HG03565 (cell line): Measurements from ENCODE around the gene PTGIR.

ENCODE experiments used
- ATAC-seq: cut with Tn5 transposase; IDR thresholded peaks from one replicate; pipeline ENCODE4 v1.9.1; 2021; ENCODE audit warnings: mild to moderate bottlenecking, moderate library complexity; ENCODE audit not compliant: unreplicated experiment

PTGIR gene, protein sequence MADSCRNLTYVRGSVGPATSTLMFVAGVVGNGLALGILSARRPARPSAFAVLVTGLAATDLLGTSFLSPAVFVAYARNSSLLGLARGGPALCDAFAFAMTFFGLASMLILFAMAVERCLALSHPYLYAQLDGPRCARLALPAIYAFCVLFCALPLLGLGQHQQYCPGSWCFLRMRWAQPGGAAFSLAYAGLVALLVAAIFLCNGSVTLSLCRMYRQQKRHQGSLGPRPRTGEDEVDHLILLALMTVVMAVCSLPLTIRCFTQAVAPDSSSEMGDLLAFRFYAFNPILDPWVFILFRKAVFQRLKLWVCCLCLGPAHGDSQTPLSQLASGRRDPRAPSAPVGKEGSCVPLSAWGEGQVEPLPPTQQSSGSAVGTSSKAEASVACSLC

DNA sequence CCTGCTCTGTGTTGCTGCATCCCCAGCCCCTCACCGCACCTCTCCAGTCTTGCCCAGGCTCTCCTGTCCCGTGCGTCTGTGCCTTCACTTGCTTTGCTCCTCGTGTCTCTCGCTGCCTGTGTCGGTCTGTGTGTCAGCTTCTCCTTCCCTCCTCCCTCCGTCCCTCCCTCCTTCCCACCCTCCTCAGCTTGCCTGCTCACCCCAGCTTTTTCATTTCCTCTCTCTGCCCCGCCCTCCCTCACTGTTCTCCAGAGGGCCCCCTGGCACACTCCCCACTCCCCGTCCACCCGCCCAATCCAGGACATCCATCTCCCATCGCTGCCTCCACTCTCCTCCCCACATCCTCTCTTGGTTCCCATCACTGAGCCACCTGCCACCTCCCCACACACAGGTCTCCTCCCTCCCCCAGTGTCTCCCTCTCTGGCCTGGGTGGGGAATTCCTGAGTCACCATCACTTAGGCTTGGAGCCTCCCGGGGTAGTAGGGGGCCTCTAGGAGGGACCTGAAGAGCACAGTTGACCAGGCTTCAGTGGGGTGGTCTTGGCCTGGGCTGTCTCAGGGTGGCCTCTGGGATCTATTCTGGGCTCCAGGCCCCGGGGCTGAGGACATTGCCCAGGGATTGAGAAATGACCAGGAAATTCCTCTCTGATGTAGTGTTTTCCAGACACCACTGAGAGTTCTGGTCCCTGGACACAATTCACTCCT is at the start of gene PTGIR:
Gene PTGIR (minus strand): TSS at position 132 of the 704 bp plus-strand sequence. CDS start 864 bp downstream, outside the sequence.
- ATAC-seq, result no peak

GRCh38 chr19:46670813-46671212 is 45.9 kb upstream of the PTGIR start:
- ATAC-seq, result no peak

DNA sequence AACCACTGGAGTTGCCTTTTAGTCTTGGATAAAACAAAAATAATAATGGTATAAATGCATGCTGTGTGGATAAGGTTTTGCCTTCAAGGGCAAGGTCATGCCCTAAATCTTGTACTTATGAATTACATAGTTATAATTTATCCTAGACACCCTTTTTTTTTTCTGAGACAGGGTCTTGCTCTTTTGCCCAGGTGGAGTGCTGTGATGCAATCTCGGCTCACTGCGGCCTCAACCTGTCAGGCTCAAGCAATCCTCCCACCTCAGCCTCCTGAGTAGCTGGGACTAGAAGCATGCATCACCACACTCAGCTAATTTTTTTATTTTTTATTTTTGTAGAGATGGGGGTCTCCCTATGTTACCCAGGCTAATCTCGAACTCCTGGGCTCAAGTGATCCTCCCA is 43.8 kb upstream of the PTGIR start:
- no peak for ATAC-seq

DNA sequence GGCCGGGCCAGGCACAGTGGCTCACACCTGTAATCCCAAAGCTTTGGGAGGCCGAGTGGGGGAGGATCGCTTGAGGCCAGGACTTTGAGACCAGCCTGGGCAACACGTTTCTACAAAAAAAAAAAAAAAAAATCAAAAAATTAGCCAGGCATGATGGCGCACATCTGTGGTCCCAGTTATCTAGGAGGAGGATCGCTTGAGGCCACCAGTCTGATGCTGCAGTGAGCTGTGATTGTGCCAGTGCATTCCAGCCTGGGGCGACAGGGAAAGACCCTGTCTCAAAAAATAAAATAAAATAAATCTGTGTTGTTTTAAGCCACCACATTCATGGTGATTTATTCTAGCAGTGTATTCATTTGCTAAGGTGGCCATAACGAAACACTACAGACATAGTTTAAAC is 40.2 kb upstream of the PTGIR start:
- ATAC-seq, result no peak

DNA sequence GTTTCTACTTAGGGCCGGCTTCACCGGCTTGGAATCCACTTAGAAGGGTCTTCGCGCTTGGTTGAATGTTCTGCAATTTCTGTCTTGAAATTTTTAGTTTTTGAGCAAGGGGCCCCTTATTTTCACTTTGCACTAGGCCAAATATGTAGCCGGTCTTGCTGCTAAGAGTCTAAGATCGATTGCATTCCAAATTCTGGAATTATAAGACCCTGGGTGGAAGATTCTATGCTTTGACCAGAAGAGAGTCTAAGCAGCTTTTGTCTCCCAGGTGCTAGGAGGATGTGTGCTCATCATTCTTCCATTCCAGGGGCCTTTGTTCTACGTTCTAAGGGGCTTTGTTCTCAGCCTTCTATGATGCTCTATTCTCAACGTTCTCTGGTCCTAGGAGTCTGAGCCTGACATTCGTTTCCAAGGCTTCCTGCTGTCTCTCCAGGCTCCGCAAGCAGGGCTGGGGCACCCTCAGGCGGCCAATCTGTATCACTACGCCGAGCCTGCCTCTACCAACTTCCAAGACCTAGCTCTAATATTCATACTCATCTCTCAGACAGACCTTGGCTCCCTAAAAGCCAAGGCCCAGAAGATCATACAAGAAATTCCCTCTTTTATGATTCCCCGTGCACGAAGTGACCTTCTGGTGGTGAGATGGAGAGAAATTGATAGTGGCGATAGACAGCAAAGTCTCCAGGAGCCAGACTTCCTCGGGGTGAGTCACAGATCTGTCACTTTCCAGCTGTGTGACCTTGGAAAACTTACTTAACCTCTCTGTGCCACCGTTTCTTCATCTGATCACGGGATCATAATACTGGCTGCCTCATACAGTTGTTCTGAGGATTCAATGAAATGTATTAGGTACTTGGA is 37.1 kb upstream of the PTGIR start:
- no peak for ATAC-seq

DNA sequence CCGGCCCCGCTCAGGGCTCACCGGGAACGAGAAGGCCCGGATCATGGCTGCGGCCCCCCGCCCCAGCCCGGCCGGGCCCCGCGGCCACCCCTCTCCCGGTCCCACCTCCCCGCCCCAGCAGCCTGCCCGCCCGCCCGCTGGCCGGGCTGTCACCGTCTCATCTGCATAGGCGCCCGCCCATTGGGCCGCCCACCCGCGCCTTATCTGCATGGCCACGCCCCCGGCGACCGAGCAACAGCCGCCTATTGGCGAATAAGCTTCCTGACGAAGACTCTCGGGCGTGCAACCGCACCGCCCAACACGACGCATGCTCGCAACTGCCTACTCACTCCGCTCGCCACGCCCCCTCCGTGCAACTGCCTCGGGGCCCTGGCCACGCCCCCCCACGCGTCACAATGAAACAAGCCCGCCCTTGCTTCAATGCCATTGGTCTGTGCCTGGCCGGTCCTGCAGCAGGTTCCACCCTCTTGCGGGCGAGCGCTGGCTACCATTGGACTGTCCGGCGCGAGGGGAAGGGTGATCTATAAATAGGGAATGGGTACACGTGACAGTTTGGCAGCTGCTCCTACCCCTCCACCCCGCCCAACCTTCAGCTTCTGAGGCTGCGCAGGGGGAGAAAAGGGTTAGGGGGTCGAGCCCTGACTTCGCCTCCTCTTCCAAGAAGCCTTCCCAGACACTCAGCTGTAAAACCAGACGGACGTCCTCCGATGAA is 36.3 kb upstream of the PTGIR start, which contains the start of gene DACT3:
Gene DACT3 (minus strand): TSS at position 163 of the 712 bp plus-strand sequence. CDS start 118 bp downstream, at position 45.
- peak; percentile 88 for ATAC-seq

DNA sequence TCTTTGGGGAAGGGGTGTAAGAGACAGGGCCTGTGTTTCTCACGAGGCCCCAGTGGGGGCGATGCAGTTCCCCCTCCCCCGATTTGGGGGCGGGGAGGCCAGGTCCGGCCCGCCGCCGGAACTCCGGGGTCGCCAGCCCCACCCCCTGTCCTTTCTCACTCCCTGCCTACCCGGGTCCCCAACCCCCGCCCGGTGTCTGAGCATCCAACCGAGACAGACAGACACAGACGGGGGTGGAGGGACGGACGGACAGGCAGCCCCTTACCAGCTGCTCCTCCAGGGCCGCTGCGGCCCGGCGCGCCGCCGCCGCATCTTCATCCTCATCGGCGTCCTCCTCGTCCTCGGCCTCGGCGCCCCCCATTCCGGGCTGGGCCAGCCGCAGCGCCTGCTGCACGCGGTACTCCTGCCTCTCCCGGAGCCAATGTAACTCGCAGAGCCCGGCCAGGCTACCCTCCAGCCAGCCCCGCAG is 35.7 kb upstream of the PTGIR start:
- ATAC-seq, result no peak

DNA sequence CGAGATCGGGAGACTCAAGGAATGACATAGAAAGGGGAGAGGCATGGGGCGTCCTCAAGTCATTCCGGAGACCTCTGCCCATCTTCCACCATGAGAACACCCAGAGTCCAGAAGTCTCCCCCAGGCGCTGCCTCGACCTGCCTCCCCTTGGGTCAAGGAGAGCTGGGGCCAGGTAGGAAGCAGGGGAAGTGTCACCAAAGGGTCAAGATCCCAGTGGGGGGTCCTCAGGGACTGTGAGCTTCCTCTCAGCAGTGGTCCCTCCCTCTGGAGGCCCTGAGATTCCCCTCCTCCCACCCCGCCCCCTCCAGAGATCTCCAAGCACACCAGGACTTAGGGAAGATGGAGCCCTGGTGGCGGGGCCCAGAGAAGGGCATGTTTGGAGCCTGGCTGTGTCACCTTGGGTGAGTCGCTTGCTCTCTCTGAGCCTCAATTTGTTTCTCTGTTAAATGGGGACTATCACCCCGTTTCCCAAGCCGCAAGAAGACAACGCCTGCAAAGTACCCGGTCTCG is 35.2 kb upstream of the PTGIR start:
- ATAC-seq, result no peak

DNA sequence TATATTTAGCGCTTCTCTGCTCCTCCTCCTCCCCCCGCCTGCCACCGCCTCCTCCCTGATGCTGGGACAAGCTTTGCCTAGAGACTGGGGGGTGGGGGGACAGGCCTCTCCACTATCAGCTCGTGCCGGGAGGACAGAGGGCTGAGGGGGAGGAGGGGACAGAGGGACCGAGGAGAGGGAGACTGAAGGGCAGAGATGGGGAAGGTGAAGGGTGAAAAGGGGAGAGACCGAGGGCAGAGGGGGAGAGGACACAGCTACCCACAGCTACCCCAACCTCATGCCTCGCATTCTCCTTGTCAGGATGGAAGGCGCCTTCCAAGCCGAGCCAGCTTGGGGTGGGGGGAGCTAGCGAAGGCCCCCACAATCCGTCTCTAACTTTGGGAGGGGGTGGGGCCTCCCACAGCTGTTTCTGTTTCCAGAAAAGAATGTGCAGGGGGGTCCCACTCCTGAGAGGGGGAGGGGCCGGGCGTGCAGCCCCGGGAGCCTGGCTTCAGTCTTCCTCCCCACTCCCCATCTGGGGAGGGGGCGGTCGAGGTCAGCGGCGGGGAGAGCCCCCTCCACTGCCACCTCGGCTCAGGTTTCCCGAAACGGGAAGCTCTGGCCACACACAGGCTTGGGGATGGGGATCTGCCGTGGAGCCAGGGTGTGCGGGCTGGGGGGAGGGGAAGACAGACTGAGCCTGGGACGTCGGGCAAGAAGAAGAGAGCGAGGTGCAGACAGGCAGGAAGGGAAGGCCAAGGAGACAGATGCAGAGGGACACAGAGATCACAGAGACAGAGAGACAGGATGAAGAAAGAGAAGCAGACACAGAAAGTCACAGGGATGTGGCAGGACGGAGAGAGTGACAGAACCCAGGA is 34.5 kb upstream of the PTGIR start:
- no peak for ATAC-seq

DNA sequence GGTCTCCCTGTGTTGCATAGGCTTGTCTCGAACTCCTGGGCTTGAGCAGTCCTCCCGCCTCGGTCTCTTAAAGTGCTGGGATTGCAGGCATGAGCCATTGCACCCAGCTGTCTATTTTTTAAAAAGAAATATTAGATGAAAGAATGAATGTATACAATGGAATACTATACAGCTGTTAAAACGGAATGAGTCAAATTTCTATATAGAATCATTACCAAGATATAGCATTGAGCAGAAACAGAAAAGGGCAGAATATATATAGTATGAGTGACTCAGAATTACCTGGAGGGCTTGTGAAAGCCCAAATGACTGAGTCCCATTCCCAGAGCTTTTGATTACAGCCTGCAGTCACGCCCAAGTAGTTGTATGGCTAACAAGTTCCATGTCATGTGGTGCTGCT is 31.7 kb upstream of the PTGIR start:
- no peak for ATAC-seq

GRCh38 chr19:46654621-46655152 is 29.8 kb upstream of the PTGIR start:
- no peak for ATAC-seq

GRCh38 chr19:46650445-46650844 is 25.6 kb upstream of the PTGIR start:
- no peak for ATAC-seq

GRCh38 chr19:46648961-46649960 is 24.4 kb upstream of the PTGIR start:
- no peak for ATAC-seq

DNA sequence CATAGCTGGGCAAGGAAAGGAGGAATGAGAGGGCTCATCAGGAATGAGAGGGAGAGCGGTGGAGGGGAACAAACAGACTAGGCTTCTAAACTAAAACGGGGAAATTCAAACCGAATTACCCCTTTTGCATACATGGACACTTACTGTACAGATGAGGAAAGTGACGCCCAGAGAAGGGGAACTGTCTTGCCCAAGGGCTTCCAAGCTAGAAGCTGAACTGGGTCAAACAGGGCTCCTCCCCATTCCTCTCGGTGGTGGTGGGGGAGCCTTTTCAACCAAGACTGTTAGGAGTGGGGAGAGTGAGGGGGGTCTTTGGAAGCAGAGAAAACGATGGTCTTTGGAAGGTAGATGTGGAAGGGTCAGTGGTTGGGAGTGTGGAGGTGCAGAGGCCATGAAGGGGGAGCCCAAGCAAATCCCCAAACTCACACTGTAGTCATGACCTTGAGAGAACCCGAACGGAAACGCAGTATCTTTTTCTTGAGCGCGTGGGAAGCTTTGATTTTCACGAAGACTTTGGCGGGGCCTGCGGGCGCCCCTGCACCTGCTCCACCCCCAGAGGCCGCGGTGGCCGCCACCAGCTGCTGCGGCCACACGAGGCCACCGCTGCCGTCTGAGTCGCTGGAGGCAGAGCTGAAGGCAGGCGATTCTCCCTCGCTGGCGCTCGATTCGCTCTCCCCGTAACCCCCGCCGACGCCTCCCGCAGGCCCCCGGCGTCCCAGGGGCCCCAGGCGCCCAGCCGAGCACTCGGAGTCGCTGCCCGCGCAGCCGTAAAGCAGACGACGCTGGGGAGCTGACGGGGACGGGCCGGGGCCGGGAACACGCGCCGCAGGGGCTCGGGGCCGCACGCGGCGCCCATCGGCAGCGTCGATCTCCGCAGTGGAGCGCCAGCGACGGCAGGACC is 23.4 kb upstream of the PTGIR start:
- no peak for ATAC-seq

- no peak for ATAC-seq
These were observed 21.5 kb upstream of the PTGIR start for GRCh38 chr19:46646402-46646801.

DNA sequence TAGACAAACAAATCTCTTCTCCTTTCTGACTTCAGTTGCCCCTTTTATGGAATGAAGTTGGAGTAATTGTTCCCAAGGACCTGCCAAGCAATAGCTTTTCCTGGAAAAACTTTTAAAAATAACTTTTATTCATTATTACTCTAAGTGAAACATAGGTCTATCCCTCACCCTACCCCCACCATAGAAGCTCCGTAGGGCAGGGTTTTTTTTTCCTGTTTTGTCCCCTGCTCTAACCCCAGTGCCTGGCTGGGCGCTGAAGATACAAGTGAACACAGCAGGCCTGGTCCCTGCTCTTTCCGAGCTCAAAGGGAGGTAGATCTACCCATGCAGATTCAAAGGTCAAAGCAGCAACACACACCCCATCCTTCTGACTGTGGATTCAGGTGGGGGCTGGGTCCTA is 19.8 kb upstream of the PTGIR start:
- ATAC-seq, result no peak

DNA sequence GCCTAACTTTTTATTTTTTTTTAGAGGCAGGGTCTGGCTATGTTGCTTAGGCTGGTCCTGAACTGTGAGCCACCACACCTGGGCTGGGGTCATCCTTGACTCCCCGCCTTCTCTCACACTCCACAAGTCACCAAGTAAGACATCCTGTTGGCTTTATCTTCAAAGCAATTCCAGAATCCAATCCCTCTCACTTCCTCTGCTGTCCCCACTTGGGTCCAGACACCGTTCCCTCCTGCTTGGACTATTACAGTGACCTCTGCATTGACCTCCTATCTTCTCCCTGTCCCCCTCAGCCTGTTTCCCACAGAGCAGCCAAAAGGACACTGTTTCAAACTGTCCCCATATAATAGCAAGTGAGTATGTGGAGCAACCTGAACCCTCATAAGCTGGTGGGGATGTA is 15.8 kb upstream of the PTGIR start:
- ATAC-seq, result no peak
